Hepatocyte (in vitro differentiated cells): ENCODE measurements around the gene ACER1. TPM values are rescaled to one million over a fixed set of nuclear protein-coding genes. Genes with fewer than 3 reads are reported as not detected.

Experiments used
- DNase-seq: peaks from one replicate; pipeline ENCODE4 v3.0.0-alpha.2; 2016; ENCODE audit warnings: low spot score
- H2AFZ ChIP-seq: fragments of 200-600 bp; sonication (generic); 2 replicates; pipeline ENCODE4 v1.6.0; 2016; ENCODE audit warnings: antibody characterized with exemption, mild to moderate bottlenecking
- H3K27ac ChIP-seq: fragments of 200-600 bp; sonication (generic); 2 replicates; pipeline ENCODE4 v1.5.1; 2016; ENCODE audit warnings: mild to moderate bottlenecking
- H3K27me3 ChIP-seq: fragments of 200-600 bp; sonication (generic); 2 replicates; pipeline ENCODE4 v1.6.1; 2016
- H3K36me3 ChIP-seq: fragments of 200-600 bp; sonication (generic); replicated peaks from 2 replicates; pipeline ENCODE4 v1.5.1; 2016; ENCODE audit warnings: low read depth; ENCODE audit not compliant: insufficient read depth
- H3K4me1 ChIP-seq: fragments of 200-600 bp; sonication (generic); 2 replicates; pipeline ENCODE4 v1.5.1; 2016; ENCODE audit warnings: mild to moderate bottlenecking, moderate library complexity; ENCODE audit not compliant: insufficient read depth
- H3K4me2 ChIP-seq: fragments of 200-600 bp; sonication (generic); 2 replicates; pipeline ENCODE4 v1.6.0; 2016
- H3K4me3 ChIP-seq: fragments of 200-600 bp; sonication (generic); 2 replicates; pipeline ENCODE4 v1.5.1; 2016; ENCODE audit warnings: mild to moderate bottlenecking
- H3K79me2 ChIP-seq: fragments of 200-600 bp; sonication (generic); 2 replicates; pipeline ENCODE4 v1.6.0; 2017; ENCODE audit warnings: mild to moderate bottlenecking
- H3K9me2 ChIP-seq: fragments of 200-600 bp; sonication (generic); replicated peaks from 2 replicates; pipeline ENCODE4 v1.6.0; 2017; ENCODE audit warnings: mild to moderate bottlenecking; ENCODE audit not compliant: insufficient read depth
- H3K9me3 ChIP-seq: fragments of 200-600 bp; sonication (generic); 2 replicates; pipeline ENCODE4 v1.5.1; 2016; ENCODE audit warnings: low read depth, mild to moderate bottlenecking
- H4K20me1 ChIP-seq: fragments of 200-600 bp; sonication (generic); 2 replicates; pipeline ENCODE4 v1.6.0; 2016; ENCODE audit warnings: mild to moderate bottlenecking; ENCODE audit not compliant: insufficient read depth, poor library complexity, severe bottlenecking
- EZH2 ChIP-seq: fragments of 200-600 bp; sonication (generic); IDR thresholded peaks from 2 replicates; pipeline ENCODE4 v1.6.1; 2016; ENCODE audit warnings: antibody characterized with exemption, mild to moderate bottlenecking, borderline replicate concordance
- EZH2phosphoT487 ChIP-seq: fragments of 200-600 bp; sonication (generic); IDR thresholded peaks from one replicate; pipeline ENCODE4 v1.6.1; 2018; ENCODE audit warnings: antibody characterized with exemption, mild to moderate bottlenecking, low read depth, moderate library complexity; ENCODE audit not compliant: unreplicated experiment, severe bottlenecking
- WGBS: methylation state at CpG from one replicate; pipeline ENCODE4 v1.1.6; 2016; ENCODE audit warnings: low lambda C conversion rate; ENCODE audit errors: missing lambda C conversion rate; 5-methylcytosine and 5-hydroxymethylcytosine counted together
- polyA plus RNA-seq: library from polyadenylated mRNA; unstranded; fragments of >200 nt; fragmentation: Nextera tagmentation; extraction: Ambion mirVana; gene quantifications from 2 replicates; pipeline ENCODE4 v1.2.1, GENCODE V29; 2016
- total RNA-seq: library from RNA; depleted of rRNA; stranded (reverse); fragments of >200 nt; gene quantifications from 2 replicates; pipeline ENCODE4 v1.2.3, GENCODE V29; 2014
- TF ChIP-seq, protein P1 (sequence below): fragments of 200-600 bp; sonication (generic); IDR thresholded peaks from 2 replicates; pipeline ENCODE4 v1.5.1; 2016; ENCODE audit warnings: antibody characterized with exemption, mild to moderate bottlenecking; ENCODE audit not compliant: poor library complexity

The ACER1 gene
- total and polyA plus RNA-seq, 2 experiments from 2014 or later = not detected

DNA sequence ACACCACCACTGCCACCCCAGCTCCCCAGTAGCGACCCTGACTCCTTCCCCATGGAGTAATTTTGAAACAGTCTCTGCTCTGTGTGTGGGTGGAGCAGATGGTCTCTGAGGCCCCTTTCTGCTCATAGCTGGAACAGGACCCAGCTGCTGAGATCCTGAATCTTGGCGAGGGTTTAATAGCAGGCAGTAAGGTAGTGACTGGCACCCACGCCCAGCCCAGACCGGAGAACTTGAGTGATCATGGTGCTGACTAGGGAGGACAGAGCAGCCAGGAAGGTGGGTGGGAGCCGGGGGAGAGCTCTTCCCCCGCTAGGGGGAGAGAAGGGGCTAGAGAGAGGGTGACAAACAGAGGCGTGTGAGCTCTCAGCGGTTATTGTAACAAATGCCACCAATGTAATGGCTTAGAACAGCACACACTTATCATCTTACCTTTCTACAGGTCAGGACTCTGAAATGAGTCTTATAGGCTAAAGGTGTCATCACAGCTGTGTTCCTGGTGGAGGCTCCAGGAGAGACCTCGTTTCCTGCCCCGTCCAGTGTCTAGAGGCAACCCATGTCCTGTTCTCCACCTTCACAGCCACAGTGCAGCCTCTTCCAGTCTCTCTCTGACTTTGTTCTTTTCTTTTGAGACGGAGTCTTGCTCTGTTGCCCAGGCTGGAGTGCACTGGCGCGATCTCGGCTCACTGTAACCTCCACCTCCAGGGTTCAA is 7.2 kb upstream of the ACER1 start:
- Histone ChIP-seq H4K20me1 (no peaks in the 10 kb centered on the region), H3K27ac (no peak overlapping the region), H3K4me2 (no peak overlapping the region), H3K9me3 (no peaks in the 10 kb centered on the region), H3K4me1 (no peaks in the 10 kb centered on the region), H3K9me2 (no peaks in the 10 kb centered on the region), H2AFZ (no peak overlapping the region), H3K36me3 (no peaks in the 10 kb centered on the region), H3K4me3 (no peak overlapping the region), H3K79me2 (no peaks in the 10 kb centered on the region), H3K27me3 (no peaks in the 10 kb centered on the region)
- TF ChIP-seq, protein P1, sequence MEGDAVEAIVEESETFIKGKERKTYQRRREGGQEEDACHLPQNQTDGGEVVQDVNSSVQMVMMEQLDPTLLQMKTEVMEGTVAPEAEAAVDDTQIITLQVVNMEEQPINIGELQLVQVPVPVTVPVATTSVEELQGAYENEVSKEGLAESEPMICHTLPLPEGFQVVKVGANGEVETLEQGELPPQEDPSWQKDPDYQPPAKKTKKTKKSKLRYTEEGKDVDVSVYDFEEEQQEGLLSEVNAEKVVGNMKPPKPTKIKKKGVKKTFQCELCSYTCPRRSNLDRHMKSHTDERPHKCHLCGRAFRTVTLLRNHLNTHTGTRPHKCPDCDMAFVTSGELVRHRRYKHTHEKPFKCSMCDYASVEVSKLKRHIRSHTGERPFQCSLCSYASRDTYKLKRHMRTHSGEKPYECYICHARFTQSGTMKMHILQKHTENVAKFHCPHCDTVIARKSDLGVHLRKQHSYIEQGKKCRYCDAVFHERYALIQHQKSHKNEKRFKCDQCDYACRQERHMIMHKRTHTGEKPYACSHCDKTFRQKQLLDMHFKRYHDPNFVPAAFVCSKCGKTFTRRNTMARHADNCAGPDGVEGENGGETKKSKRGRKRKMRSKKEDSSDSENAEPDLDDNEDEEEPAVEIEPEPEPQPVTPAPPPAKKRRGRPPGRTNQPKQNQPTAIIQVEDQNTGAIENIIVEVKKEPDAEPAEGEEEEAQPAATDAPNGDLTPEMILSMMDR = no peak
- no peak for TF ChIP-seq EZH2
- TF ChIP-seq EZH2phosphoT487 = no peak
- 62% methylated on average over 14 of the region's 14 CpGs for whole genome bisulfite sequencing
- no peak for DNase-seq

DNA sequence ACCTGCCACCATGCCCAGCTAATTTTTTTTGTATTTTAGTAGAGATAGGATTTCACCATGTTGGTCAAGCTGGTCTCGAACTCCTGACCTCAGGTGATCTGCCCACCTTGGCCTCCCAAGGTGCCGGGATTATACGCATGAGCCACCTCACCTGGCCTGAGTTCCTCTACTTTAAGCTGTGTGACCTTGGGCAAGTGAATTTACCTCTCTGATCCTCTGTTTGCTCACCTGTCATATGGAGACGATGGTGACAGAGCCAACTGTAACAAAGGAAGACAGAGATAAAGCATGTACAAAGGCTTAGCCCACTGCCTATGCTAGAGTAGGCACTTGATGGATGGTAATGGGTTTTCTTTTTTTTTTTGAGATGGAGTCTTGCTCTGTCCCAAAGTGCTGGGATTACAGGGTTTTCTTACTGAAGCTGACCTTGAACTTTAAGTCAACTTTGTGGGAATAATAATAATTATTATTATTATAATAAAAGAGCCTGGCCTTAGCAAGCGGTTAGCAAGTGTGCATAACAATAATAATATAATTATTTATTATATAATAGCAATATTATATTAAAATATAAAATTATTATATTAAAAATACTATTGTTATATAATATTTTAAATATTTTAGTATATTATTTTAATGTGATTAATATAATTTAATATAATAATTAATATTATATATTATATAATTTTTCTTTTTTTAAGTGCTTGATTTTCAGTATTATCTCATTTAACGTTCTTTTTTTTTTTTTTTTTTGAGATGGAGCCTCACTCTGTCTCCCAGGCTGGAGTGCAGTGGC is 1.3 kb upstream of the ACER1 start:
- no peak for DNase-seq
- no peaks in the 10 kb centered on the region for H3K79me2 ChIP-seq
- H2AFZ ChIP-seq = no peak overlapping the region
- TF ChIP-seq, protein P1 = no peak
- TF ChIP-seq EZH2phosphoT487 (no peak), EZH2 (no peak)
- no peaks in the 10 kb centered on the region for H3K9me2 ChIP-seq
- no peak overlapping the region for H3K27ac ChIP-seq
- no peaks in the 10 kb centered on the region for H3K4me1 ChIP-seq
- H4K20me1 ChIP-seq = no peaks in the 10 kb centered on the region
- H3K9me3 ChIP-seq = no peaks in the 10 kb centered on the region
- H3K27me3 ChIP-seq = no peaks in the 10 kb centered on the region
- no peaks in the 10 kb centered on the region for H3K36me3 ChIP-seq
- no peak overlapping the region for H3K4me2 ChIP-seq
- no peak overlapping the region for H3K4me3 ChIP-seq
- WGBS = 85% methylated on average over 6 of the region's 6 CpGs

DNA sequence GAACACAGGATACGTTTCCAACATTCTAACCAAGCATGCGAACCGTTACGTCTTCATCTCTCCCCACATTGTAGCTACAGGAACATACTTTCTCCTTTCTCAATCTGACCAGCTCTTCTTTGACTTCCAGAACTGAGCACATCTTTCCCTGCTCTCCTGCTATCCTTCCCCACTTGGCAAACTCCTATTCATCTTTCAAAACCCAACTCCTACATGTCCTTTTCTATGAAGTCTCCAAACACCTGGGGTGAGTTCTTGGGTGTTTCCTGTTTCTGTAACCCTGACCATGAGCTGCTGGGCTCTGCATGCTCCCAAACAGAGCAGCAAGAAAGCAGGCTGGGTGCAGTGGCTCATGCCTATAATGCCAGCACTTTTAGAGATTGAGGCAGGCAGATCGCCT is 6.6 kb downstream of the ACER1 start:
- Histone ChIP-seq H3K9me2 (no peaks in the 10 kb centered on the region), H3K36me3 (no peaks in the 10 kb centered on the region), H3K27ac (no peak overlapping the region), H3K4me3 (no peak overlapping the region), H3K9me3 (no peaks in the 10 kb centered on the region), H4K20me1 (no peaks in the 10 kb centered on the region), H3K4me1 (no peaks in the 10 kb centered on the region), H2AFZ (no peak overlapping the region), H3K79me2 (no peaks in the 10 kb centered on the region), H3K4me2 (no peak overlapping the region), H3K27me3 (no peaks in the 10 kb centered on the region)
- no peak for DNase-seq
- 85% methylated on average over 5 of the region's 5 CpGs for WGBS
- no peak for TF ChIP-seq EZH2phosphoT487
- TF ChIP-seq, protein P1 = no peak
